K562 (cell line): Measurements from ENCODE around the gene FOXP3. TPM values are rescaled to one million over a fixed set of nuclear protein-coding genes. Genes with fewer than 3 reads are reported as not detected.

ENCODE experiments used
- ATF7 ChIP-seq: fragments of 450-650 bp; IDR thresholded peaks from 2 replicates; pipeline ENCODE4 v1.7.1; 2014; ENCODE audit warnings: mild to moderate bottlenecking, moderate library complexity
- BRCA1 ChIP-seq, 2 experiments: fragments of 450-650 bp in 1 of 2; sonication (generic) in 1 of 2; formaldehyde crosslinking in 1 of 2; IDR thresholded peaks; 2 replicates each; pipeline versions ENCODE4 v1.5.0 to v1.6.1; 2017 to 2020; ENCODE audit warnings: mild to moderate bottlenecking in 1 of 2, missing genetic modification reagents in 1 of 2
- BRD9 ChIP-seq: fragments of 450-650 bp; IDR thresholded peaks from 2 replicates; pipeline ENCODE4 v1.6.1; 2018; ENCODE audit warnings: low read depth; ENCODE audit not compliant: partially characterized antibody
- CAMTA2 ChIP-seq: fragments of 250-450 bp; sonication (Bioruptor Pico); conservative IDR thresholded peaks from 2 replicates; pipeline ENCODE4 v1.5.1; 2022
- DDX20 ChIP-seq: fragments of 450-650 bp; IDR thresholded peaks from 2 replicates; pipeline ENCODE4 v1.6.1; 2016; ENCODE audit warnings: missing genetic modification characterization, low read depth, mild to moderate bottlenecking, missing compliant biosample characterization, moderate library complexity
- DNMT1 ChIP-seq: fragments of 450-650 bp; IDR thresholded peaks from 2 replicates; pipeline ENCODE4 v1.6.1; 2016; ENCODE audit warnings: antibody characterized with exemption, mild to moderate bottlenecking
- ETS1 ChIP-seq: conservative IDR thresholded peaks from 2 replicates; pipeline ENCODE4 v1.6.1; 2011; ENCODE audit warnings: low read depth, mild to moderate bottlenecking, low read length; ENCODE audit not compliant: control insufficient read depth
- FOXA3 ChIP-seq, 2 experiments: fragments of 450-650 bp in 1 of 2; sonication (generic) in 1 of 2; formaldehyde crosslinking; IDR thresholded peaks in 1 of 2; conservative IDR thresholded peaks in 1 of 2; 2 replicates each; pipeline versions ENCODE4 v1.4.0 to v1.8.0; 2020 to 2022; ENCODE audit warnings: mild to moderate bottlenecking in 2 of 2, missing genetic modification reagents in 1 of 2
- HDAC1 ChIP-seq, 2 experiments: fragments of 450-650 bp; IDR thresholded peaks; 2 replicates each; pipeline ENCODE4 v1.6.1; 2016 to 2017; ENCODE audit warnings: inconsistent platforms in 1 of 2, mild to moderate bottlenecking in 1 of 2, moderate library complexity in 1 of 2
- KDM4B ChIP-seq, 2 experiments: fragments of 450-650 bp in 1 of 2; sonication (generic) in 1 of 2; IDR thresholded peaks; 2 replicates each; pipeline ENCODE4 v1.6.1; 2016 to 2017; ENCODE audit warnings: borderline replicate concordance in 2 of 2, antibody characterized with exemption in 1 of 2, low read depth in 1 of 2, mild to moderate bottlenecking in 1 of 2
- MNT ChIP-seq, 2 experiments: fragments of 450-650 bp; conservative IDR thresholded peaks; 2 replicates each; pipeline ENCODE4 v1.6.1; 2017; ENCODE audit warnings: mild to moderate bottlenecking in 2 of 2, moderate library complexity in 2 of 2
- NR1H2 ChIP-seq: sonication (generic); formaldehyde crosslinking; IDR thresholded peaks from 2 replicates; pipeline ENCODE4 v1.4.0; 2020; ENCODE audit warnings: mild to moderate bottlenecking, missing genetic modification reagents
- PHB ChIP-seq: fragments of 250-450 bp; sonication (Bioruptor Pico); IDR thresholded peaks from 2 replicates; pipeline ENCODE4 v1.5.0; 2021
- POLR3G ChIP-seq: IDR thresholded peaks from 2 replicates; pipeline ENCODE4 v1.6.1; 2011; ENCODE audit not compliant: insufficient read length, insufficient replicate concordance; ENCODE audit errors: extremely low read depth
- RBM39 ChIP-seq: fragments of 200-400 bp; formaldehyde crosslinking; optimal IDR thresholded peaks from 2 replicates; pipeline ENCODE3; 2018; ENCODE audit warnings: low read depth, low read length
- RHOXF2B ChIP-seq: fragments of 250-450 bp; sonication (Bioruptor Pico); conservative IDR thresholded peaks from 2 replicates; pipeline ENCODE4 v1.5.1; 2021
- TAL1 ChIP-seq: fragments of 450-650 bp; IDR thresholded peaks from 2 replicates; pipeline ENCODE4 v1.6.1; 2016; ENCODE audit warnings: mild to moderate bottlenecking
- ZNF217 ChIP-seq: sonication (generic); formaldehyde crosslinking; IDR thresholded peaks from 2 replicates; pipeline ENCODE4 v1.8.0; 2022; ENCODE audit warnings: mild to moderate bottlenecking, missing genetic modification reagents
- ZNF24 ChIP-seq: fragments of 450-650 bp; IDR thresholded peaks from 2 replicates; pipeline ENCODE4 v1.6.1; 2016
- ZNF280A ChIP-seq: fragments of 450-650 bp; IDR thresholded peaks from 2 replicates; pipeline ENCODE4 v1.6.1; 2018; ENCODE audit warnings: mild to moderate bottlenecking, low read depth; ENCODE audit not compliant: partially characterized antibody
- ZNF436 ChIP-seq: fragments of 250-450, 450-650 bp; sonication (Bioruptor Pico); formaldehyde crosslinking; IDR thresholded peaks from 2 replicates; pipeline ENCODE4 v1.7.0; 2020; ENCODE audit warnings: mild to moderate bottlenecking
- ZNF507 ChIP-seq: conservative IDR thresholded peaks from 2 replicates; pipeline ENCODE4 v1.6.1; 2017; ENCODE audit warnings: missing genetic modification characterization, missing compliant biosample characterization
- ZNF584 ChIP-seq: fragments of 200-800 bp; sonication (Bioruptor generic); IDR thresholded peaks from 2 replicates; pipeline ENCODE4 v1.6.1; 2016; ENCODE audit warnings: low read depth, mild to moderate bottlenecking, missing genetic modification characterization, missing compliant biosample characterization
- ZNF740 ChIP-seq, 3 experiments: fragments of 200-800 bp in 1 of 3; sonication (Bioruptor generic) in 1 of 3; sonication (generic) in 1 of 3; formaldehyde crosslinking in 1 of 3; IDR thresholded peaks; 2 replicates each; pipeline versions ENCODE4 v1.6.1 to v1.8.0; 2016 to 2022; ENCODE audit warnings: mild to moderate bottlenecking in 2 of 3, missing compliant biosample characterization in 2 of 3, missing genetic modification characterization in 2 of 3, missing genetic modification reagents in 1 of 3
- ZNF77 ChIP-seq: fragments of 250-450 bp; sonication (Bioruptor Pico); IDR thresholded peaks from 2 replicates; pipeline ENCODE4 v1.5.0; 2020
- ZNF79 ChIP-seq: fragments of 250-450 bp; sonication (Bioruptor Pico); IDR thresholded peaks from 2 replicates; pipeline ENCODE4 v1.4.0; 2020; ENCODE audit warnings: low read depth, mild to moderate bottlenecking, moderate library complexity
- polyA plus RNA-seq, 8 experiments: library from polyadenylated mRNA; depleted of rRNA in 4 of 8; stranded (reverse) in 5 of 8; unstranded in 3 of 8; fragments of >200 nt; fragmentation: Nextera tagmentation in 2 of 8; fragmentation: Illumina TruSeq in 1 of 8; extraction: Ambion mirVana in 2 of 8; extraction: Trizol in 1 of 8; gene quantifications; 2 replicates each; pipeline versions ENCODE4 v1.2.1 to v1.2.3, GENCODE V29; 2011 to 2014; ENCODE audit warnings: inconsistent platforms in 1 of 8, missing spikeins in 1 of 8
- total RNA-seq, 7 experiments: library from RNA; depleted of rRNA in 6 of 7; stranded (reverse); fragments of >200 nt in 6 of 7; fragmentation: Illumina TruSeq in 2 of 7; extraction: Trizol in 2 of 7; gene quantifications; 2 replicates each; pipeline versions ENCODE4 v1.2.1 to v1.2.3, GENCODE V29; 2011 to 2021; ENCODE audit warnings: low replicate concordance in 1 of 7

The FOXP3 gene
- total and polyA plus RNA-seq, 9 of the 15 experiments (the other 6 are each of a cell fraction or from before 2014, with no cell fraction given), result 0.04 to 0.24 (median 0.07) TPM; not detected in 4

GRCh38 chrX:49244207-49244606 lies 20.3 kb downstream of the FOXP3 start (continued):
- TF ChIP-seq ZNF280A, result no peak
- no peak for TF ChIP-seq ETS1
- no peak for TF ChIP-seq ZNF79 (CRISPR knock-in tag)
- TF ChIP-seq CAMTA2 (CRISPR knock-in tag), result no peak
- no peak for TF ChIP-seq ZNF436
- no peak for TF ChIP-seq KDM4B (IDR thresholded peaks at IDR 0.05; ENCODE audit: borderline replicate concordance in 2 of 2, low read depth in 1 of 2)
- TF ChIP-seq HDAC1 (IDR thresholded peaks at IDR 0.05), result peak; percentile 90 to 98
- no peak for TF ChIP-seq ATF7
- TF ChIP-seq RHOXF2B (CRISPR knock-in tag), result no peak
- TF ChIP-seq NR1H2 (CRISPR knock-in tag), result no peak
- TF ChIP-seq TAL1, result peak; percentile 98
- TF ChIP-seq ZNF217, result no peak
- no peak for TF ChIP-seq DNMT1
- TF ChIP-seq ZNF24, result no peak
- no peak for TF ChIP-seq ZNF740 (CRISPR knock-in tag; IDR thresholded peaks at IDR 0.05)
- no peak for TF ChIP-seq ZNF740 (tag; IDR thresholded peaks at IDR 0.05)
- TF ChIP-seq BRD9, result peak; percentile 73
- no peak for TF ChIP-seq DDX20 (tag)
- TF ChIP-seq RBM39, result no peak
- no peak for TF ChIP-seq POLR3G
- TF ChIP-seq BRCA1 (IDR thresholded peaks at IDR 0.05), result no peak
- TF ChIP-seq BRCA1 (CRISPR knock-in tag; IDR thresholded peaks at IDR 0.05), result no peak
- TF ChIP-seq ZNF77 (CRISPR knock-in tag), result no peak
- no peak for TF ChIP-seq PHB
- TF ChIP-seq ZNF584 (CRISPR knock-in tag), result no peak
- TF ChIP-seq MNT (conservative IDR thresholded peaks at IDR 0.05), result peak; percentile 55 to 65
- no peak for TF ChIP-seq ZNF507 (tag)
- TF ChIP-seq FOXA3 (CRISPR knock-in tag; conservative IDR thresholded peaks at IDR 0.05 in 1 of 2, IDR thresholded peaks at IDR 0.05 in 1 of 2), result no peak
